Nasal cavity respiratory epithelium epithelial cell of viscerocranial mucosa (primary cell): Measurements from ENCODE around the gene TMEM150A. TPM values are rescaled to one million over a fixed set of nuclear protein-coding genes. Genes with fewer than 3 reads are reported as not detected.

ENCODE experiments used
- total RNA-seq: library from RNA; depleted of rRNA; stranded (reverse); fragments of >200 nt; gene quantifications from 2 replicates; pipeline ENCODE4 v1.2.3, GENCODE V29; 2014

TMEM150A gene
- 5.8 and 15.1 TPM in 2 replicates for total RNA-seq

GRCh38 chr2:85602476-85603234 lies at the start of gene TMEM150A:
TMEM150A (minus strand) TSS chr2:85602698; CDS start chr2:85601948, 750 bp downstream.

GRCh38 chr2:85611705-85612587 lies 9.4 kb upstream of the TMEM150A start, which contains the start of gene C2orf68:
C2orf68 (minus strand) TSS chr2:85612066; CDS start chr2:85611984, 82 bp downstream.

GRCh38 chr2:85595301-85596025 lies 7.0 kb downstream of the TMEM150A start, which contains the start of gene RNF181:
RNF181 (plus strand) TSS chr2:85595745; CDS start chr2:85595764, 19 bp downstream.

GRCh38 chr2:85584354-85584856 lies 18.1 kb downstream of the TMEM150A start, which contains the start of gene VAMP5:
VAMP5 (plus strand) TSS chr2:85584431; CDS start chr2:85584491, 60 bp downstream.

GRCh38 chr2:85577386-85578242 lies 24.9 kb downstream of the TMEM150A start, which contains the start of gene VAMP8:
VAMP8 (plus strand) TSS chr2:85577586; CDS start chr2:85577647, 61 bp downstream.

GRCh38 chr2:85561280-85562212 lies 41.0 kb downstream of the TMEM150A start, which contains the start of gene GGCX:
GGCX (minus strand) TSS chr2:85561493; CDS start chr2:85561428, 65 bp downstream.

Other genes starting within 250 kb of the TMEM150A start
- 85.4 and 99.7 TPM in 2 replicates for gene RETSAT, start 248.2 kb downstream of the TMEM150A start, total RNA-seq
- 18.5 and 25.6 TPM in 2 replicates for gene ELMOD3, start 247.9 kb downstream of the TMEM150A start, total RNA-seq
- gene CAPG, start 192.3 kb downstream of the TMEM150A start, total RNA-seq = 306 and 511 TPM in 2 replicates
- under 0.01 and 0.28 TPM in 2 replicates for gene SH2D6, start 184.0 kb downstream of the TMEM150A start, total RNA-seq
- 124 and 286 TPM in 2 replicates for gene MAT2A, start 63.5 kb downstream of the TMEM150A start, total RNA-seq
- gene GGCX, start 41.2 kb downstream of the TMEM150A start, total RNA-seq = 38.1 and 40.0 TPM in 2 replicates
- gene VAMP8, start 25.1 kb downstream of the TMEM150A start, total RNA-seq = 38.3 and 42.2 TPM in 2 replicates
- 2.7 and 3.3 TPM in 2 replicates for gene VAMP5, start 18.3 kb downstream of the TMEM150A start, total RNA-seq
- gene RNF181, start 7.0 kb downstream of the TMEM150A start, total RNA-seq = 119 and 222 TPM in 2 replicates
- gene C2orf68, start 9.4 kb upstream of the TMEM150A start, total RNA-seq = 11.9 and 19.1 TPM in 2 replicates
- 34.9 and 49.3 TPM in 2 replicates for gene USP39, start 13.5 kb upstream of the TMEM150A start, total RNA-seq
- not detected in 2 replicates for gene SFTPB, start 65.5 kb upstream of the TMEM150A start, total RNA-seq
- gene GNLY, start 91.7 kb upstream of the TMEM150A start, total RNA-seq = under 0.01 TPM in 1 of 2 replicates, not detected in the other
- gene ATOH8, start 151.3 kb upstream of the TMEM150A start, total RNA-seq = 0.07 TPM in 1 of 2 replicates, not detected in the other